Peyer's patch (tissue), 4 donors: Measurements from ENCODE around the gene PDCD2L.

Experiments used
- POLR2A ChIP-seq, 2 donors: fragments of 450-650 bp; IDR thresholded peaks; one replicate each; pipeline ENCODE4 v1.5.1; 2017; ENCODE audit warnings: antibody characterized with exemption in 2 of 2, mild to moderate bottlenecking in 2 of 2, moderate library complexity in 2 of 2
- TF ChIP-seq, protein P1 (sequence below), 6 experiments: fragments of 450-650 bp in 4 of 6; fragments of 200-600 bp in 2 of 6; sonication (generic) in 1 of 6; IDR thresholded peaks; one replicate each; pipeline ENCODE4 v1.5.1; 2017 to 2019; ENCODE audit warnings: antibody characterized with exemption in 6 of 6, mild to moderate bottlenecking in 3 of 6, moderate library complexity in 1 of 6

DNA sequence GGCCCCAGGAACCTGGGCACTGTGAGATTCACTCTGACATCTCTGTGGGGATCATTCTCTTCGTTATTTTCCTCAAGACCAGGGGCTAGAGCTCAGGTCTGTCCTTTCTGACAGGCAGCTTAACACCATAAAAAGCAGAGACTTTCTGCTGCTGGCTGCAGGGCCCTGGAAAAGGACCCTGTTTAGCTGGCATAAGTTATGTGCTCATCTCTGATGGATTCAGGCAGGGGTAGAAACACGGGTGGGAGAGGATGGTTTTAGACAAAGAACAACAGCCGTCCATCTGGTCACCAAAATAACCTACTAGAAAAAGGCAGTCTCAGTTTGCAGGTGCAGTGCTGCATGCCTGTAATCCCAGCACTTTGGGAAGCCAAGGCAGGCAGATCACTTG lies 41.5 kb upstream of the PDCD2L start:
- TF ChIP-seq, protein P1, sequence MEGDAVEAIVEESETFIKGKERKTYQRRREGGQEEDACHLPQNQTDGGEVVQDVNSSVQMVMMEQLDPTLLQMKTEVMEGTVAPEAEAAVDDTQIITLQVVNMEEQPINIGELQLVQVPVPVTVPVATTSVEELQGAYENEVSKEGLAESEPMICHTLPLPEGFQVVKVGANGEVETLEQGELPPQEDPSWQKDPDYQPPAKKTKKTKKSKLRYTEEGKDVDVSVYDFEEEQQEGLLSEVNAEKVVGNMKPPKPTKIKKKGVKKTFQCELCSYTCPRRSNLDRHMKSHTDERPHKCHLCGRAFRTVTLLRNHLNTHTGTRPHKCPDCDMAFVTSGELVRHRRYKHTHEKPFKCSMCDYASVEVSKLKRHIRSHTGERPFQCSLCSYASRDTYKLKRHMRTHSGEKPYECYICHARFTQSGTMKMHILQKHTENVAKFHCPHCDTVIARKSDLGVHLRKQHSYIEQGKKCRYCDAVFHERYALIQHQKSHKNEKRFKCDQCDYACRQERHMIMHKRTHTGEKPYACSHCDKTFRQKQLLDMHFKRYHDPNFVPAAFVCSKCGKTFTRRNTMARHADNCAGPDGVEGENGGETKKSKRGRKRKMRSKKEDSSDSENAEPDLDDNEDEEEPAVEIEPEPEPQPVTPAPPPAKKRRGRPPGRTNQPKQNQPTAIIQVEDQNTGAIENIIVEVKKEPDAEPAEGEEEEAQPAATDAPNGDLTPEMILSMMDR (IDR thresholded peaks at IDR 0.05): no peak
- no peak for TF ChIP-seq POLR2A (IDR thresholded peaks at IDR 0.05)
